LNCaP clone FGC (cell line): Measurements from ENCODE around the gene FRG2.
"Not testable (repeated sequence)": the region's sequence is repeated elsewhere in the genome, so short reads cannot be mapped to it uniquely, and the experiment has no call there.

Experiments used
- DNase-seq: peaks from one replicate; pipeline ENCODE4 v3.0.0-alpha.2; 2011; ENCODE audit warnings: low read depth
- H3K4me3 ChIP-seq: 2 replicates; pipeline ENCODE4 v1.5.1; 2011; ENCODE audit warnings: mild to moderate bottlenecking, low read depth, low read length, control low read depth
- TF ChIP-seq, protein P1 (sequence below): IDR thresholded peaks from 2 replicates; pipeline ENCODE4 v1.5.1; 2012; ENCODE audit warnings: mild to moderate bottlenecking; ENCODE audit not compliant: control insufficient read depth, insufficient read depth; ENCODE audit errors: extremely low read depth

FRG2 gene

GRCh38 chr4:190014771-190015537, 12.1 kb downstream of the FRG2 start:
- DNase-seq: no peak
- TF ChIP-seq, protein P1, sequence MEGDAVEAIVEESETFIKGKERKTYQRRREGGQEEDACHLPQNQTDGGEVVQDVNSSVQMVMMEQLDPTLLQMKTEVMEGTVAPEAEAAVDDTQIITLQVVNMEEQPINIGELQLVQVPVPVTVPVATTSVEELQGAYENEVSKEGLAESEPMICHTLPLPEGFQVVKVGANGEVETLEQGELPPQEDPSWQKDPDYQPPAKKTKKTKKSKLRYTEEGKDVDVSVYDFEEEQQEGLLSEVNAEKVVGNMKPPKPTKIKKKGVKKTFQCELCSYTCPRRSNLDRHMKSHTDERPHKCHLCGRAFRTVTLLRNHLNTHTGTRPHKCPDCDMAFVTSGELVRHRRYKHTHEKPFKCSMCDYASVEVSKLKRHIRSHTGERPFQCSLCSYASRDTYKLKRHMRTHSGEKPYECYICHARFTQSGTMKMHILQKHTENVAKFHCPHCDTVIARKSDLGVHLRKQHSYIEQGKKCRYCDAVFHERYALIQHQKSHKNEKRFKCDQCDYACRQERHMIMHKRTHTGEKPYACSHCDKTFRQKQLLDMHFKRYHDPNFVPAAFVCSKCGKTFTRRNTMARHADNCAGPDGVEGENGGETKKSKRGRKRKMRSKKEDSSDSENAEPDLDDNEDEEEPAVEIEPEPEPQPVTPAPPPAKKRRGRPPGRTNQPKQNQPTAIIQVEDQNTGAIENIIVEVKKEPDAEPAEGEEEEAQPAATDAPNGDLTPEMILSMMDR: no peak
- H3K4me3 ChIP-seq: no peak overlapping the region

- H3K4me3 ChIP-seq, DNase-seq: not testable (repeated sequence)
Measured at GRCh38 chr4:189989941-189990340, 37.1 kb downstream of the FRG2 start.

- no peak overlapping the region for H3K4me3 ChIP-seq
- no peak for DNase-seq
- TF ChIP-seq, protein P1: no peak
Measured at GRCh38 chr4:189988877-189989431, 38.1 kb downstream of the FRG2 start.

- DNase-seq, H3K4me3 ChIP-seq: not testable (repeated sequence)
Measured at GRCh38 chr4:189985651-189986243, 41.3 kb downstream of the FRG2 start.

- DNase-seq, H3K4me3 ChIP-seq: not testable (repeated sequence)
Measured at GRCh38 chr4:189984661-189985060, 42.4 kb downstream of the FRG2 start.

- not testable (repeated sequence) for H3K4me3 ChIP-seq, DNase-seq
Measured at GRCh38 chr4:189983916-189984526, 43.0 kb downstream of the FRG2 start.

DNA sequence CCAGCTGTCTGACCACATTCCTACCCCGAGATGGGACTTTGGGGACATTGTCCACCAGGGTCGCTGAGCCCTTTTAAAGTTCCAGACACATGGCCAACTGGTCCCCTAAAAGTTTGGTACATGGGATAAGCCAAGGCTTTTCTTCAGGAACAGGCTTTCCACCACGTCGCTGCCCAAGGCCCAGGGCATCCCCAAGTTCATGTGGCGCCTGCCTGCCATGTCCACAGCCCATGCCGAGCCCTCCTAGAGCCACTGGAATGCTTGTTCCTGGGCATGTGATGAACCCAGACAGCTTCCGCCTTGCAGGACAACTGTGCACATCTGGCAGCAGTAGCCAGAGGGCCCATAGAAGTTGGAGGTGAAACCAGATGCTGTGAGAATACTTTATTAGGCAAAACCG, 45.1 kb downstream of the FRG2 start:
- no peak for DNase-seq
- H3K4me3 ChIP-seq: no peak overlapping the region
- TF ChIP-seq, protein P1: no peak

DNA sequence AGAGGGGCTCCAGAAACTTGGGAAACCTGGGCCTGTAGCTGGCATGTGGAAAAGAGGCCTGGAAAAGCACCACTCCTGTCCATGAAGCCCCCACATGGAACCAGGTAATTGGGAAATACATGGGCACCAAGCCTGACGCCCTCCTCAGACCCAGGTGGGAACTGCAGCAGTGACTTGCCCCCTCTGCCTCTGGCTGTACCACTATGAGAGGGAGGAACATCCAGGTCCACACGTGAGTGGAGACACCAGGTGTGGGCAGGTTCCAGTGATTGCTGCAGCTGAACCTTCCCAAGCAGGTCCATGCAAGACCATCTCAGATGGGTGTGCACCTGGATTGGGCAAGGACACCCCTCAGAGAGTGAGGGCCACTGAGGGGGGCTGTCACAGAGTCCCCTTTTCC, 46.8 kb downstream of the FRG2 start:
- H3K4me3 ChIP-seq, DNase-seq: not testable (repeated sequence)

GRCh38 chr4:189979196-189980047, 47.6 kb downstream of the FRG2 start:
- no peak overlapping the region for H3K4me3 ChIP-seq
- TF ChIP-seq, protein P1: no peak
- DNase-seq: no peak
